ENCODE data around the gene AADACL2.

Gene AADACL2

DNA sequence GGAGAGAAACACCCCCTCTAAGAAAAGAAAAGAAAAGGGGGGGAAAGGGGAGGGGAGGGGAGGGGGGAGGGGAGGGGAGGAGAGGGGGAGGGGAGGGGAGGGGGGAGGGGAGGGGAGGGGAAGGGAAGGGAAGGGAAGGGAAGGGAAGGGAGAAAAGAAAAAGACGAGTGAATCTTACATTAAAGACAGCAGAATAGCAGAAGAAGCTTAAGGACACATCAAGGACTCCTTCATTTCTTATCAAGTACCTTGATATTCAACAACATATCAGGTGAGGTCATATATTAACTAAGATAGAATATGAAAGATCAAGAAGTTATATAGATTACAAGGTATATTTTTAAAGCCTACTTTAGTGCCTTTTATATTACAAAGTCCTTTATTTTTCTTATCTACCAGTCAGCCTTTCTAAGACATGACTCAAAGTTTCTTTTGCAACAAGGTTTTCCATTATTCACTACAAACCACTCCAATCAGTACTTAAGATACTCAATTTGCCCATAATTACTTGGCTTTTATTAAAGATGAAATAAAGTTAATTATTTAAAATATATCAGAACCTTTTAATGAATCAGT is 62.5 kb downstream of the AADACL2 start:
- DNase-seq (ENCODE audit: insufficient read length, low spot score) (no peak), FAIRE-seq (no peak)

DNA sequence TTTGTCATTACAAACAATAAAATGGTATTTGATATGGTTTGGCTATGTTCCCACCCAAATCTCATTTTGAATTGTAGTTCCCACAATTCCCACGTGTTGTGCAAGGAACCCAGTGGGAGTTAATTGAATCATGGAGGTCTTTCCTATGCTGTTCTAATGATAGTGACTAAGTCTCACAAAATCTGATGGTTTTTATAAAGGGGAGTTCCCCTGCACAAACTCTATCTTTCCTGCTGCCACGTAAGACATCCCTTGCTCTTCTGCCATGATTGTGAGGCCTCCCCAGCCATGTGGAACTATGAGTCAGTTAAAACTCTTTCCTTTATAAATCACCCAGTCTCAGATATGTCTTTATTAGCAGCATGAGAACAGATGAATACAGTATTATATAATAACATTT is 64.7 kb downstream of the AADACL2 start:
- no peak for FAIRE-seq
- no peak for DNase-seq (ENCODE audit: insufficient read length, low spot score)

DNA sequence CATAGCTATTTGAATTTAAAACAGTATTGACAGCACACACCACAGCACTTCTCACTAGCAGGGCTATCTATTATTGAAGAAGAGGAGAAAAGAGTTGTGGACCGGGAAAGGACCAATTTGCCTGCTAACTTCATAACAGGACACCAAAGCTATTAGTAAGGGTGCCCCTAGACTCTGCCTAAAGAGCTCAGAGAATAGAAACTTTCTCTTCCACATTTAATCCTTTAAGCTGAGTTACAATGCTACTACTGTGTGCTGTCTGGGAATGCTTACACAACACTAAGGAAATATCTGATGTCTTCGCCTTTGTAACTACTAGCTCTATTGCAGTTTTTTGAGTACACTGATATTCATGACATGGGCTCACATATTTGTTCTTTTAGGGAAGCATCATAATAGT is 66.7 kb downstream of the AADACL2 start:
- DNase-seq (ENCODE audit: insufficient read length, low spot score): no peak
- FAIRE-seq: no peak

DNA sequence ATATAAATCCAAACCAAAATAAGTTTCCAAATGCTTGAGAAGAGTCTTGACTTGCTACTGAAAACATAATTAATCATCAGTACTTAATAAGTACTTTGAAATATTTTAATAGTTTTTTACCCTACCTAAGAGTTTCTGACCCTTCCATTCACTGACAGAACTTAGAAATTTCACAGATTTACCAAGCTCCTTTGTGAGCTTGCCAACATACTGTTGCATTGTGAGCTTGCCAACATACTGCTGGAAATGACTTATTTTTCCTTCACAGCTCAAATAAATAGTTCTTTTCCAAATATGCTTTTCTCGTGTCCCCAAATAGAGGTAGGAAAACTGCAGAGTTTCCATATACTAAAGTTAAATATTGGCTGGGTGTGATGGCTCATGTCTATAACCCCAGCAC is 70.5 kb downstream of the AADACL2 start:
- no peak for FAIRE-seq
- DNase-seq (ENCODE audit: insufficient read length, low spot score): no peak

DNA sequence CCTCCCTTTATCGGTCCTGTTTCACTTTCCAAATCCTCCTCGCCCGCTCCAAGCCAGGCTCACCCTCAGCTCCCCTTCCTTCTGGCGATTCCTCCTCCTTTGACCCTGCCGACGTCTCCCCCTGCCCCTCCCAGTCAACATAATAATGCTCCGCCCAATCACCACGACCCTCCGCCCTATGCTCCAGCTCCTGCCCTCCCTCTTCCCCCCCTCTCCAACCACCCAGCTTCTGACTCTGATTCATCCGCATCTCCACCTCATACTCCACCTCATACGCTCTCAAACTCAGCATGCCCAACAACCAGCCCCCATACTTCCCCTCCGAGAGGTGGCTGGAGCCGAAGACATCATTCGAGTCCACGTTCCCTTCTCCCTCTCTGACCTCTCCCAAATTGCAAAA is 73.1 kb downstream of the AADACL2 start:
- no peak for FAIRE-seq
- no peak for DNase-seq (ENCODE audit: insufficient read length, low spot score)
